HG03095 (cell line): ENCODE results near the gene RPL13.

Source experiments
- ATAC-seq: cut with Tn5 transposase; IDR thresholded peaks from one replicate; pipeline ENCODE4 v1.9.1; 2021; ENCODE audit warnings: moderate library complexity; ENCODE audit not compliant: unreplicated experiment

The RPL13 gene

DNA sequence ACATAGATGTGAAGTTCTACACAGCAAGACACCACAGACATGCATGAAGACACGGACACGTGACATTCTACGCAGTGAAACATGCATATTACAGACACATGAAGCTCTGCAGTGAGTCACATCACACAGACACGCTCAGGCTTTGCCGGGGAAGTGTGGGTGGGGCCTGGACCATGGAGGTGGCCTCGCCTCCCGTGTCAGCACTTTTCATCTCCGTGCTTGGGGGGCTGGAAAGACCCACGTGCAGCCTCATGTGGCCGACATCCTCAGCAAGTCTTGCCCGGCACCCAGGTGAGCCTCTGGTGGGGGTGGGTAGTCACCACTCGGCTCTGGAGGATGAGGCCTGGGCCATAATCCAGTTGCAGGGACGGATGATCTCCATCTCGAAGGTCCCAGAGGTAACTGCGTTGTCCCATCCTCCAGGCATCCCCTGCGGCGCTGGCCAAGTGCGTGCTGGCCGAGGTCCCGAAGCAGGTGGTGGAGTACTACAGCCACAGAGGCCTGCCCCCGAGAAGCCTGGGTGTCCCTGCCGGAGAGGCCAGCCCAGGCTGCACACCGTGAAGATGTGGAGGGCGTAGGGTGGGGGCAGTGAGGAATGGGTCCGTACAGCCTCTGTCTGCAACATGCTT is 35.7 kb downstream of the RPL13 start:
- no peak for ATAC-seq

DNA sequence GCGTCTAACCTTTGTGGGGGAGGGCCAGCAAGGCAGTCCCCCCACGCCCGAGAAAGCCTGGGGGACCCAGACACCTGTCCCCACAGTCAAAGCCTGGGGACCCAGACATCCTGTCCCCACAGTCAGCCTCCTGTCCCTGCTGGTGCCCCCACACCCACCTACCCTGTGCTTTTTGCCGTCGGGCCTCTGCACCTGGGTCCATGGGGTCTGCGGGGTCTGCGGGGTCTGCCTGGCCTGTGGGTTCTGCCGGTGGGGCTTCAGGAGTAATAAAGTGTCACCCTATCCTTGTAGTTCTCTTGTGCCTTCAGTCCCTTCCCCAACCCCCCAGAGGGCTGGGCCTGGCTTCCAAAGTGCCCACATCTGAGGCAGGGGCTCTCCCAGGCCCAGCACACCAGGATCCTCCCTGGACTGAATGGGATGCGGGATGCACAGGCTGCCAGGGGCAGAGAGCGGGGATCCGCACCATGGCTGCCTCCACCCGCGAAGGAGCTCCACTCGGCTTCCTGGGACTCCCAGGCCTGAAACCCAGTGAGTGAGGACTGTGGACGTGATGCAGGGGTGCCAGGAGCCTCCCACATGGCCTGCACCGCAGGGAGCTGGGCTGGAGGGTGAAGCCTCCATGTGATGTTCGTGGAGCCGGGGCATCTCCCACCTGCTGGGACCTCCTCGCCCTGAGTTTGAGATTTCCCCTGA is 36.6 kb downstream of the RPL13 start:
- no peak for ATAC-seq

DNA sequence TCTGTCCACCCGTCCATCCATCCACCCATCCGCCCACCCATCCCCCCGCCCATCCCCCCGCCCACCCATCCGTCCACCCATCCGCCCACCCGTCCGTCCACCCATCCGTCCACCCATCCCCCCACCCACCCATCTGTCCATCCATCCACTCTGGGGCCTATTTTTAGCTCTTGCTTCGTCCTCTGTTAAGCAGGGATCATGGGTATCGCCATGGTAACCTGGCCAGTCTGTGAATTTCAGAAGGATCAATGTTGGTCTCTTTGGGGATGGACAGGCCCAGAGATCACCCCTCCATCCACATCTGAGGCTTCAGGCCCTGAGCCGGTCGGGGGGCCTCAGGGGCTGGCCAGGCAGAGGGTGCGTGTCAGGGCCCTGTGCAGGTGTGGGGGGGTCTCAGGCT is 37.7 kb downstream of the RPL13 start:
- ATAC-seq = no peak

DNA sequence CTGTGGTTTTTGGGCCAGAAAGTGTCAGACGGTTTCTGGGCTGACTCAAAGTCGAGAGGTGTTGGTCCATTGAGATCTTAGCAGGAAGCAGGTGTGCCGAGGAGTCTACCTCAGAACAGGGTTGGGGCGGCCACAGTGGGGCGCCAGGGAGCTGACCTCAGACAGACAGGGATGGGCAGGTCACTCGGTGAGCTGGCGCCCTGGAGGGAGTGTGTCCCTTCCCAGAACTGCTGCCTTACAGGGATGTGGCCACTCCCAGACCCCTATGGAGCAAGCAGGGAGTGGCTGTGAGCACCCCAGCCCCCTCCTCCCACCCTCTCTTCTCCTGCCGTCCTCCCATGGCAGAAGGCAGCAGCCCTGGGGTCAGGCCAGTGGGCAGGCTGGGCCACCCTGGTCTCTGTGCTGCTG is 39.0 kb downstream of the RPL13 start:
- no peak for ATAC-seq

DNA sequence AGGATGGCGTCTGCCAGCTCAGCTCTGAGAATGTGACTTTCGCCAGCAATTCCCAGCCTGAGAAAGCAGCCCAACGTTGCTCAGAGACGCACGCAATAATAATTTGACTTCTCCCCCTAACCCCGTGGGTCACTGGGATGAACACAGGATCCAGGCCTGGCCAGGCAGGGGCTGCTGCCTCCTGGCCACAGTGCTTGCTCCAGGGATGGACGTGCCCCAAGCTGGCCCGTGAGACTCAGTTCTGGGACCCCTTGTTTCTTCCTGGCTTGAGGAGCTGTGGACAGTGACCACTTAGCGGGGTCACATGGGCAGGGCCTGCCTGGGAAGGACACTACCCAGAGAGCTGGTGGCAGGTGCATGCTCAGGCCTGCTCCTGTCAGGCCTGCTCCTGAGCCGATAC is 39.4 kb downstream of the RPL13 start:
- ATAC-seq = no peak

DNA sequence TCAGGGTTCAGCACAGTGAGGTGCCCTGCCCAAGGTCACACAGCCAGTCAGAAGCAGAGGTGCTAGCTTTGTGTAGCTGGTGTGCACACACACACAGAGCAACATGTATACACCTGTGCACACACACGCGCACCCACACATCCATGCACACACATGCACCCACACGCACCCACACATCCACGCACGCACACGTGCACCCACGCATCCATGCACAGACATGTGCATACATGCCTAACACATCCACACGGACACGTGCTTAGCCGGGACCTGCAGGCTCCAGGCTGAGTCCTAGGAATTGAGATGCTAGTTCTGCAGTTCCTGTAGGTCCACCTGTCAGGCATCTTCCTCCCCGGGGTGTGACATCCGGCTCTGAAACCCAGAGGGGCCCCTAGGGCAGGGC is 39.9 kb downstream of the RPL13 start:
- ATAC-seq = no peak

DNA sequence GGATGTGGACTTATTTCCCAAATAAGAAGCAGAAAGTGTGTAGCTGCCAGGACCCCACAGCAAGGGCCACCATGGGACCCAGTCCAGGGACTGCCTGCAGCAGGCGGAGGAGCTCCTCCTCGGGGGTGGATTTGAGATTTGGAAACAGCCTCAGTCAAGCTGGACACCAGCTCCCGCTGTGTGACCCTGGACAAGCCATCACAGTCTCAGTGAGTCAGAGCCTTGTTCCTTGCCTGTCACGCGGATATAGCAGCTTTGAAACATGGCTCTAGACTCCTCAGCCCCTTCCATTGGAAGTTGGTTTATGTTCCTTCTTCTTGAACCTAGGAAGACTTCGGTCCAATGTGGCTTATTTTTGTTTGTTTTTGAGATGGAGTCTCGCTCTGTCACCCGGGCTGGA is 40.5 kb downstream of the RPL13 start:
- ATAC-seq = no peak

DNA sequence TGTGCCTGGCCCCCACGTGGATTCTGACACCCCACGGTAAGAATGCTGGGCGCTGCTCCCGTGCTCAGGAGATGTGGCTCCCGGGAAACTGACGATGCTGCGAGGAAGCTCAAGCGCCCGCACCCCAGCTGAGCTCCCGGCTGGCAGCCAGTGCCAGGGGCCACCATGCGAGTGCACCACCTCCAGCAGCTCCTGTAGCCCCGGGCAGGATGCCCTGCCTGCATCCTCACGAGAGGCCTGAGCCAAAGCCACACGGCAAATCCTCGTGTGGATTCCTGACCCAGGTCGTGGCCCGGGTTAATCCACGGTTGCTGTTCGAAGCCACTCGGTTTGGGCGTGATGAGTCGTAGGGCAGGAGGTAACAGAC is 41.4 kb downstream of the RPL13 start:
- ATAC-seq = no peak

DNA sequence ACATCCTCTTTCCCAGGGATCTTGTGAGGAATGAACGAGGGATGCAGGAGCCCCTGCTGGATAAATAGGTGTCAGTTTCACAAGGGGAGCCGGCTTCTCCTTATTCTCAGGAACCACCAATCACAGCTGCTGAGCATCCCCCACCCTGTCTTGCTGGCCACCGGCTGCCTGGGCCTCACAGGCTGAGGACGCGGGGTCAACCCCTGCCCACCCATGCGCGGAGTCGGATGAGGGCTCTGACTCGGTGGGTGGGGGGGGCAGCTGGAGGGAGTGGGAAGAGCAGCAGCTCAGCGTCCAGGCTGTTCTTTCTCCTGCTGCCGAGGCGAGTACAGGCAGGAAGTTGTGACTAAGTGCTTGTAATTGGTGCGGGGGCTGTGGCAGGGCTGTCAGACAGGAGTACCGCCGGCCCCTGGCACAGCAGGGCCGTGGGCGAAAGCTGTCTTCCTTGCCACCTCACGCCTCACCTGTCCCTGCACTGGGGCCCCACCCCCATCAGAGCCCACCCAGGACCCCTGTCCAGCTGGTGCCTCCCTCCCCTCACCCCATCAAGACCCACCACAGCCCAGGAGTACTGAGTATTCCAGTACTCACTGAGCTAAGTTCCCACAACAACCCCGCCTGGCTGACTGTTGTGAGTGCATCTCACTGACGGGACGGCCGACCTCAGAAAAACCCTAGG is 41.9 kb downstream of the RPL13 start:
- no peak for ATAC-seq

DNA sequence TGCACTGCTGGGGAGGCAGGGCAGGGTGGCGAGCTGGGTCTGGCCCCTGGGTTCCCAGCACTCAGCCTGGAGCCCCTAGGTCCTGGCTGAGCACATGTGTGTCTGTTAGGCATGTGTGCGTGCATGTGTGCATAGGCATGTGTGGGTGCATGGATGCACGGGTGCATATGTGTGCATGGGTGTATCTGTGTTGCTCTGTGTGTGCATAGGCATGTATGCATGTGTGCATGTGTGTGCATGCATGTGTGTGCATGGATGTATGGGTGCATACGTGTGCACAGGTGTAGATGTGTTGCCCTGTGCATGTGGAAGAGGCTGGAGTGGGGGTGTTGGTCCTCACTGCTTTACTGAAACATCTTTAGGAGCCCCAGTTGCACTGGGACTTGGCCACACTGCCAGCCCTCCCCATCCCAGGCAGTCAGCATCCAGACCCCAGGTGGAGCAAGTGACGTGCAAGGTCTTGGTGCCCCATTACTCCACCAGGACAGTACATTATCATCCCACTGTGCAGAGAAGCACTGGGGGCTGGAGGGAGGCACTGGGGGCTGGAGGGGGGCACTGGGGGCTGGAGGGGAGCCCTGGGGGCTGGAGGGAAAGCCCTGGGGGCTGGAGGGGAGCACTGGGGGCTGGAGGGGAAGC is 42.6 kb downstream of the RPL13 start:
- ATAC-seq = no peak

DNA sequence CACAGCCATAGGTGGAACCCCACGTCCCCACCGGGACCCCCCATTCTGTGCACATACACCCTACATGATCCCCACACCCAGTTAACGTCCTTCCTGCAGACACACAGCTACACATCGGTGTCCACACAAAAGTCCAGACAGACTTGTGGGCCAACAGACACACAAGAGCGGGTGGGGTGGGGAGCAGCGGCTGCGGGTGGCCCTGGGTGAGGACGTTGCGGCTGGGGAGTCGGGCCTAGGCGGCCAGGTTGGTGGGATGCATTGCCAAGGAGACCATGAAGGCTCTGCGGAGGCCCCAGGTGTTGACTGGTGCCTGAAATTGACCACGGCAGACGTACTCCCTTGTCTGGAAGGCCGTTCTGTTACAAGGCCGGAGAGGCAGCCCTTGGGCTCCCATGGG is 44.3 kb downstream of the RPL13 start:
- no peak for ATAC-seq

DNA sequence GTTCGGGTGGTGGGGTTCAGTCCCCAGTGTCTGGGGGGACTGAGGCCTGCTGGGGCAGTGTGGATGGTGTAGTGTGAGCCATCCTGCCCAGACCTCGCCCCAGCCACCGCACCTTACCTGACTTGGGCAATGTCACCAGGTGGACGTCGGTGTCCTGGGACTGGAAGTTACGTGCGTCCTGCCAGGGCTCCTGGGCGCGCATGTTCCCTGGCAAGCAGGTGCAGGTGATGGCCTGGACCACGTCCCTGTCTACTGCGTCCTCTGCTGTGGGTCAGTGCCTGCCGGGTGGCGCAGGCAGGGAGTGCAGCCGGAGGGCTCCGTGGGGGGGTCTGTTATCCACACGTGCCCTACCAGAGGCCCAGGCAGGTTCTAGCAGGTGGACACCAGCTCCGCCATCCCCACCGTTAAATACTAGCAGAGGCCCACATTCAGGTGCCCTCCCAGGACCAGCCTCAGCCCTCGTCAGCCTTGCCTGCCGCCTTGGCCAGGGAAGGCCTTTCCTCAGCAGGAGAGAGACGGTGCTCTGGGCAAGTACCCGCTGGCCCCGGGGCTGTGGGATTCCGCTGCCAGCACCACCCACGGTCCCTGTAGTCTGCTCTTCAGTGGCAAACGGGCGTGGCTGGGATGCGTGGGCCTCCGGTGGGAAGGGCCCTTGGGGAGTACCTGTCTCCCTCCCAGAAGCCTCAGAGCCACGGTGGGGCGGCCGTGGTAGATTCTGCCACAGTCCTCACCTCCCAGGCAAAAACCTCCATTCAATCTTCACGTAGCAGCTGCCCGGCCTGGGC is 44.9 kb downstream of the RPL13 start:
- ATAC-seq = no peak

DNA sequence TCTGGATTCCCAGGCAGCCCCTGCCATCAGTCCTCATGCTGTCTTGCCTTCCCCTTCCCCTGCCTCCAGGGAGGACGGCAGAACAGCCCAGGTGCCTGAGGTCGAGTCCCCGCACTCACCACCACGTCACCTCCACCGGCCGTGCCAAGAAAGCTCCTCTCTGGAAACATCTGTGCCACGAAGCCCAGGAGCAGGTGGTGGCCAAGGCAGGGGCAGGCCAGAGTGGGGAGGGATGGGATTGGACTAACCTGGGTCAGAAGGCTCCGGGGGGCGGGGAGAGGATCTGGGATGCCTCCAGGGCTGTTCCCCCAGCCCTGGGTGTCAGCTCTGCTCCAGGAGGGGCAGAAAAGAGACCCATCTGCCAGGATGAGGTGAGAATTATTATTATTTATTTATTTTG is 45.5 kb downstream of the RPL13 start:
- no peak for ATAC-seq

DNA sequence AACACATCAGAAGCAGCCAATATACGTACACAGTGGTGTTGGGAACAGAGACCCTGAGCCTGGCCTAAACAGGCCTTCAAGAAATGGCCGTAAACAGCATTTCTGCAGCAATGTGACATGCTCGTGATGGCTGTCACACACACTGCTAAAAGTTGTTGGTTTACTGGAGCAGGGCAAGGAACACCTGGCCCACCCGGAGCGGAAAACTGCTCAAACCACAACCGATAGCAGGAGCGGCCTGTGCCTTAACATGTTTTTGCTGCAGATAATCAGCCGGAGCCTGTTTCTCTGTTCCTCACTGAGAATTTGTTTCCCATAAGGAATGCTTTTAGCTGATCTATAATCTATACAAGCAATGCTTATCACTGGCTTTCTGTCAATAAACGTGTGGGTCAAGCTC is 47.0 kb downstream of the RPL13 start:
- ATAC-seq = no peak

DNA sequence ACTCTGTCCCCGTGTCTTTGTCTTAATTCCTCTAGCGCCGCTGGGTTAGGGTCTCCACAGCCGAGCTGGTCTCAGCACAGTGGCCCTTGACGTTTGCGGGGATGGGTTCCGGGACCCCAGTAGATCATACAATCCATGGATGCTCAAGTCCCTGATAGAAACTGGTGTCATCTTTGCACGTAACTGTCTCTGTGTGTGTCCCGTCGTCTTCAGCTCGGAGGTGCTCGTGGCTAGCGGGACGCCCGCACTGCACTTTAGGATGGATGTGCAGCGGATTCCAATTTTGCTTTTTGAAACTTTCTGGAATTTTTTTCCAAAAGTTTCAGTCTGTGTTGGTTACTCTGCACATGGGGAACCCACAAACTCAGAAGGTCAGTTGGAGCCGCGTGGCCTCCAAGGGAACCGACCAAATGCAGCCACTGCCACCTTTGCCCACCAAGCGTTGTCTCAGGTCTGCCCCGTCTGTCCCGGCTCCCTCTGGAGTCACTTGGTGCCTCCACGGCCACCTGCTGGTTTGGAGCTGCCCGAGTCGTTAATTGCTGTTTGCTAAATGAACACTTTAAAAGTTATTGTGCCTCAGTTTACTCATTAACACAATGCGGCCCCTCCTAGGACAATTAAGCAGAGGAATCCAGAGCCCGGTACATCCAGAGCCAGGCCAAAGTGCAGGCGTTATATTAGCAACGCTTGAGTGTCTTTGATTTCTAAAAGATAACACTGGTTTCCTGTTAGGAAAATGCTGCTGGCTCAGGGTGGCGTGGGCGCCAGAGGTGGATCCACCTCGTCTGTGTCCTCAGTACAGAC is 47.7 kb downstream of the RPL13 start:
- ATAC-seq = no peak

DNA sequence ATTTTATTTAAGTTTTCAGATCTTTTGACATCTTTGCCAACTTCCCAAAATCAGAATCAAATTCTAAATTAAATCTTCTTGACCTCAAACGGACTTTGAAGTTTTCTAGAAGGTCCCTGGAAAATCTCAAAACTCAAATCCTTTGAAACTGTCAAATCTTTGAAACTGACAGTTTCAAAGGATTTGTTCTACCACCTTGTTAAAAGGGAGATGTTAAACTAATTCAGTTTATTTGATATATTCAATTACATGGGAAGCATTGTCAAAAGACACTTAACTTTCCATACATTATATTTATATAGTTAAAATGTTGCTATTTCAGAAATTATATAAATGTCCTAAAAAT is 49.6 kb downstream of the RPL13 start:
- no peak for ATAC-seq

DNA sequence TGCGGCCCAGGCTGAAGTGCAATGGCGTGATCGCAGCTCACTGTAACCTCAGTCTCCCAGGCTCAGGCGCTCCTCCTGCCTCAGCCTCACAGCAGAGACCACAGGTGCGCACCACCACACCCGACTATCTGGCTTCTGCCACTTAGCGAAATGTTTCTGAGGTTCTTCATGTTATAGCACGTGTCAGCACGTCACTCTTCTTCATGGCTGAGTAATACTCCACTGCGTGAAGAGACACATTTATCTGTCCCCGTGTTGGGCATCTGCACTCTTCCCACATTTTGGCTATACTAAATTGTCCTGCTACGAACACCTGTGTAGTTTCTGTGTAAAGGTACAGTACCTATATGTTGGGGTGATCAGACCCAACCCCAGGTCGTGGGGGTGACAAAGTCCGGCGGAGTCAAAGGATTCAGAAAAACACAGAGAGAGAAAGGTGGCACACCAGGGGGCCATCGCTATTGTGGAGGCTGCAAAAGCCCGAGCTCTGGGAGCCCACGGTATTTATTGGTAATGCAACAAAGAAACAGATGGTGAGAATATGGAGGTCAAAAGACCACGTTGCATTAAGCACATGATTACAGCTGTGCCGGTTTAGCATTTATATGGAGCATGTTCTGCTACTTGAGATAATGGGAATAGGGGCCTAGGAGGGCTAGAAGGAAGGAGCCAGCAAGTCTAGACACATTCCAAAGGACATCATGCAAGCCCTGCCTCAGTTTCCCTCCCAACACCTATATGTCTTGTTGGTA is 52.1 kb downstream of the RPL13 start:
- no peak for ATAC-seq

DNA sequence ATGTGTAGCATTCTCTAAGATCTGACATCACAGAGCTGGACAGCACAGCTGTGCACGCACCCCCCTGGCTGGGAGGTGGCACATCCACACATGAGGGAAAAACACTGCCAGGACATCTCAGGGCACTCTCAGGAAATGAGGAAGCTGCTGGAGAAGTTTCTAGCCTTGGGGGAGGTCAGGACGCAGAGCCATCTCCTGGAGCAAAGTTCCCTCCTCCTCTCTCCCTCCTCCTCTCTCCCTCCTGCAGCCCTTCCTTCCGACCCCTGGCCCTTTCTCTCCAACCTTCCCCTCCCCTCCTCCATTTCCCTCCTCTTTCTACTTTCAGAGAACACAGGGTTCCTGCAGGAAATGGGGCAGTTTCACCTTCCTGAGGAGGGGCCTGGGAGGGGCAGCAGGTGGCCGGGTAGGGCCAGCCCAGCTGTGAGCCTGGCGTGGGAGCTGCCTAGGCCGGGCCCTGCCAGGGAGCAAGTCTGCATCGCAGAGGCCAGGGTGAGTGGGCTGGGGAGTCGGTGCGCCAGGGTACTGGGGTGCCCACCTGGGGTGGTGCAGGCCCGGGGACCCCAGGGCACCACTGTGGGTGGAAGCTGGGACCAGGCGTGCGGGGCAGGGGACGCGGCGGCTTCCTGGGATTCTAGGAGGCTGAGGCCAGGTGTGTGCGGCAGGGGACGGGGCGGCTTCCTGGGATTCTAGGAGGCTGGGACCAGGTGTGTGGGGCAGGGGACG is 52.9 kb downstream of the RPL13 start, which contains the start of gene DPEP1:
Gene DPEP1 (plus strand): TSS at position 412 of the 723 bp plus-strand sequence. CDS start 16,769 bp downstream, outside the sequence.
- no peak for ATAC-seq

DNA sequence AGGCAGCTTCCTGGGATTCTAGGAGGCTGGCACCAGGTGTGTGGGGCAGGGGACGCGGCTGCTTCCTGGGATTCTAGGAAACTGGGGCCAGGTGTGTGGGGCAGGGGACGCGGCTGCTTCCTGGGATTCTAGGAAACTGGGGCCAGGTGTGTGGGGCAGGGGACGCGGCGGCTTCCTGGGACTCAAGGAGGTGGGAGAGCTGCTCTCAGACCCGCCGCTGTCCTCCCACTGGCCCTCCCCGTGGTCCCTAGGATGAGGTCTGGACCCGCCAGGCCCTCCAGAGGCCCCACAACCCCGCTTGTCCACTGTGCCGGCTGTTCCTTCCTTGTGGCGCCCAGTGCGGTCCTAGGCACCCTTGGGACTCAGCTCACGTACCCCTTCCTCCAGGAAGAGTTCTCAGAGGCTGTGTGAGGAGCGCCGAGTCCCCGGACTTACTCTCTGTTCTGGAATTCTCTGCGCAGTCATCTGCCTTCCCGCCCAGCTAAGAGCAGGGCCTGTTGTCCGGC is 53.5 kb downstream of the RPL13 start:
- no peak for ATAC-seq
